K562 (cell line): ENCODE results near the gene SGMS1. TPM values are rescaled to one million over a fixed set of nuclear protein-coding genes. Genes with fewer than 3 reads are reported as not detected.
"Not testable (repeated sequence)": the region's sequence is repeated elsewhere in the genome, so short reads cannot be mapped to it uniquely, and the experiment has no call there.

Source experiments
- ARID1B ChIP-seq: fragments of 450-650 bp; IDR thresholded peaks from 2 replicates; pipeline ENCODE4 v1.6.1; 2016; ENCODE audit warnings: antibody characterized with exemption, mild to moderate bottlenecking, inconsistent platforms
- ATF1 ChIP-seq, 2 experiments: fragments of 450-650 bp in 1 of 2; IDR thresholded peaks; 2 replicates each; pipeline ENCODE4 v1.6.1; 2016; ENCODE audit warnings: missing compliant biosample characterization in 1 of 2, missing genetic modification characterization in 1 of 2
- CTBP1 ChIP-seq: fragments of 450-650 bp; IDR thresholded peaks from 2 replicates; pipeline ENCODE4 v1.6.1; 2016; ENCODE audit warnings: borderline replicate concordance
- GATAD2B ChIP-seq: fragments of 450-650 bp; IDR thresholded peaks from 2 replicates; pipeline ENCODE4 v1.6.1; 2017; ENCODE audit warnings: mild to moderate bottlenecking, borderline replicate concordance
- HDAC1 ChIP-seq, 2 experiments: fragments of 450-650 bp; IDR thresholded peaks; 2 replicates each; pipeline ENCODE4 v1.6.1; 2016 to 2017; ENCODE audit warnings: inconsistent platforms in 1 of 2, mild to moderate bottlenecking in 1 of 2, moderate library complexity in 1 of 2
- ILK ChIP-seq: fragments of 450-650 bp; IDR thresholded peaks from 2 replicates; pipeline ENCODE4 v1.6.1; 2016; ENCODE audit warnings: missing genetic modification characterization, low read depth, mild to moderate bottlenecking, missing compliant biosample characterization, moderate library complexity, borderline replicate concordance
- KLF6 ChIP-seq: fragments of 250-450 bp; sonication (Bioruptor Pico); IDR thresholded peaks from 2 replicates; pipeline ENCODE4 v1.4.0; 2020; ENCODE audit warnings: mild to moderate bottlenecking, moderate library complexity, borderline replicate concordance
- MAFG ChIP-seq: fragments of 450-650 bp; conservative IDR thresholded peaks from 2 replicates; pipeline ENCODE4 v1.6.1; 2016; ENCODE audit warnings: missing genetic modification characterization, missing compliant biosample characterization
- NCOA1 ChIP-seq: fragments of 450-650 bp; IDR thresholded peaks from 2 replicates; pipeline ENCODE4 v1.6.1; 2016; ENCODE audit warnings: low read depth
- NFE2 ChIP-seq: IDR thresholded peaks from 2 replicates; pipeline ENCODE4 v1.6.1; 2014; ENCODE audit warnings: antibody characterized with exemption, low read depth
- PHF21A ChIP-seq: fragments of 450-650 bp; IDR thresholded peaks from 2 replicates; pipeline ENCODE4 v1.6.1; 2017; ENCODE audit warnings: low read depth, borderline replicate concordance
- POLR2G ChIP-seq: fragments of 200-400 bp; formaldehyde crosslinking; IDR thresholded peaks from 2 replicates; pipeline ENCODE4 v1.6.1; 2017; ENCODE audit warnings: low read depth, mild to moderate bottlenecking, antibody characterized with exemption, low read length, moderate library complexity
- RBM22 ChIP-seq: fragments of 200-400 bp; formaldehyde crosslinking; IDR thresholded peaks from 2 replicates; pipeline ENCODE4 v1.6.1; 2018; ENCODE audit warnings: low read length, low read depth; ENCODE audit not compliant: poor library complexity, severe bottlenecking
- SMARCA4 ChIP-seq: fragments of 450-650 bp; IDR thresholded peaks from 2 replicates; pipeline ENCODE4 v1.6.1; 2016
- TOE1 ChIP-seq, 2 experiments: fragments of 450-650 bp in 1 of 2; sonication (generic) in 1 of 2; formaldehyde crosslinking in 1 of 2; IDR thresholded peaks; 2 replicates each; pipeline versions ENCODE4 v1.7.1 to v1.8.0; 2016 to 2022; ENCODE audit warnings: borderline replicate concordance in 2 of 2, mild to moderate bottlenecking in 2 of 2, antibody characterized with exemption in 1 of 2, inconsistent platforms in 1 of 2, low read depth in 1 of 2, missing genetic modification reagents in 1 of 2, moderate library complexity in 1 of 2
- ZNF311 ChIP-seq: fragments of 250-450 bp; sonication (Bioruptor Pico); IDR thresholded peaks from 2 replicates; pipeline ENCODE4 v1.4.0; 2020; ENCODE audit warnings: mild to moderate bottlenecking, moderate library complexity
- polyA plus RNA-seq, 8 experiments: library from polyadenylated mRNA; depleted of rRNA in 4 of 8; stranded (reverse) in 5 of 8; unstranded in 3 of 8; fragments of >200 nt; fragmentation: Nextera tagmentation in 2 of 8; fragmentation: Illumina TruSeq in 1 of 8; extraction: Ambion mirVana in 2 of 8; extraction: Trizol in 1 of 8; gene quantifications; 2 replicates each; pipeline versions ENCODE4 v1.2.1 to v1.2.3, GENCODE V29; 2011 to 2014; ENCODE audit warnings: inconsistent platforms in 1 of 8, missing spikeins in 1 of 8
- total RNA-seq, 7 experiments: library from RNA; depleted of rRNA in 6 of 7; stranded (reverse); fragments of >200 nt in 6 of 7; fragmentation: Illumina TruSeq in 2 of 7; extraction: Trizol in 2 of 7; gene quantifications; 2 replicates each; pipeline versions ENCODE4 v1.2.1 to v1.2.3, GENCODE V29; 2011 to 2021; ENCODE audit warnings: low replicate concordance in 1 of 7
- TF ChIP-seq, protein P1 (sequence below): sonication (generic); formaldehyde crosslinking; IDR thresholded peaks from 2 replicates; pipeline ENCODE4 v1.8.1; 2023; ENCODE audit warnings: mild to moderate bottlenecking, missing genetic modification reagents
- TF ChIP-seq, protein P2 (sequence below), 2 experiments: fragments of 450-650 bp; conservative IDR thresholded peaks; 2 replicates each; pipeline ENCODE4 v1.6.1; 2017; ENCODE audit warnings: mild to moderate bottlenecking in 2 of 2, moderate library complexity in 2 of 2
- TF ChIP-seq, protein P3 (sequence below): fragments of 250-450 bp; sonication (Bioruptor Pico); IDR thresholded peaks from 2 replicates; pipeline ENCODE4 v1.4.0; 2020; ENCODE audit warnings: mild to moderate bottlenecking, moderate library complexity

The SGMS1 gene
- total and polyA plus RNA-seq, 9 of the 15 experiments (the other 6 are each of a cell fraction or from before 2014, with no cell fraction given): 22.6 to 232 (median 82.2) TPM

DNA sequence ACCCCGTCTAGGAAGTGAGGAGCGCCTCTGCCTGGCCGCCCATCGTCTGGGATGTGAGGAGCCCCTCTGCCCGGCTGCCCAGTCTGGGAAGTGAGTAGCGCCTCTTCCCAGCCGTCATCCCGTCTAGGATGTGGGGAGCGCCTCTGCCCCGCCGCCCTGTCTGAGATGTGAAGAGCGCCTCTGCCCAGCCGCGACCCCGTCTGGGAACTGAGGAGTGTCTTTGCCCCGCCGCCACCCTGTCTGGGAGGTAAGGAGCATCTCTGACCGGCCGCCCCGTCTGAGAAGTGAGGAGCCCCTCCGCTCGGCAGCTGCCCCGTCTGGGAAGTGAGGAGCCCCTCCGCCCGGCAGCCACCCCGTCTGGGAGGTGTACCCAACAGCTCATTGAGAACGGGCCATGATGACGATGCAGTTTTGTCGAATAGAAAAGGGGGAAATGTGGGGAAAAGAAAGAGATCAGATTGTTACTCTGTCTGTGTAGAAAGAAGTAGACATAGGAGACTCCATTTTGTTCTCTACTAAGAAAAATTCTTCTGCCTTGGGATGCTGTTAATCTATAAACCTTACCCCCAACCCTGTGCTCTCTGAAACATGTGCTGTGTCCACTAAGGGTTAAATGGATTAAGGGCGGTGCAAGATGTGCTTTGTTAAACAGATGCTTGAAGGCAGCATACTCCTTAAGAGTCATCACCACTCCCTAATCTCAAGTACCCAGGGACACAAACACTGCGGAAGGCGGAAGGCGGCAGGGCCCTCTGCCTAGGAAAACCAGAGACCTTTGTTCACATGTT is 267.9 kb downstream of the SGMS1 start (continued):
- not testable (repeated sequence) for TF ChIP-seq ATF1 (CRISPR knock-in tag; IDR thresholded peaks at IDR 0.05); TOE1 (CRISPR knock-in tag; IDR thresholded peaks at IDR 0.05; ENCODE audit: borderline replicate concordance, low read depth)
- TF ChIP-seq ATF1 (tag; IDR thresholded peaks at IDR 0.05) (peak; percentile 54; the same call in 1 of the 2 replicates), MAFG (peak; percentile 94), PHF21A (peak; percentile 36; the same call in 1 of the 2 replicates), SMARCA4 (peak; percentile 79), HDAC1 (IDR thresholded peaks at IDR 0.05) (peak in 1 of 2 experiments; percentile 62; a peak in 1 of 4 replicates), TOE1 (IDR thresholded peaks at IDR 0.05; ENCODE audit: borderline replicate concordance) (peak; percentile 58; the same call in 1 of the 2 replicates), NFE2 (peak; percentile 54; the same call in 1 of the 2 replicates), ZNF311 (CRISPR knock-in tag) (peak; percentile 91), KLF6 (CRISPR knock-in tag) (peak; percentile 76; the same call in 1 of the 2 replicates), RBM22 (peak; percentile 53), POLR2G (peak; percentile 51), CTBP1 (peak; percentile 64; the same call in 1 of the 2 replicates), ARID1B (peak; percentile 90), NCOA1 (peak; percentile 48; the same call in 1 of the 2 replicates), GATAD2B (peak; percentile 87), ILK (0 out of 2 replicates have a peak, but pooled peaks have one; percentile 36)
- TF ChIP-seq, protein P1, sequence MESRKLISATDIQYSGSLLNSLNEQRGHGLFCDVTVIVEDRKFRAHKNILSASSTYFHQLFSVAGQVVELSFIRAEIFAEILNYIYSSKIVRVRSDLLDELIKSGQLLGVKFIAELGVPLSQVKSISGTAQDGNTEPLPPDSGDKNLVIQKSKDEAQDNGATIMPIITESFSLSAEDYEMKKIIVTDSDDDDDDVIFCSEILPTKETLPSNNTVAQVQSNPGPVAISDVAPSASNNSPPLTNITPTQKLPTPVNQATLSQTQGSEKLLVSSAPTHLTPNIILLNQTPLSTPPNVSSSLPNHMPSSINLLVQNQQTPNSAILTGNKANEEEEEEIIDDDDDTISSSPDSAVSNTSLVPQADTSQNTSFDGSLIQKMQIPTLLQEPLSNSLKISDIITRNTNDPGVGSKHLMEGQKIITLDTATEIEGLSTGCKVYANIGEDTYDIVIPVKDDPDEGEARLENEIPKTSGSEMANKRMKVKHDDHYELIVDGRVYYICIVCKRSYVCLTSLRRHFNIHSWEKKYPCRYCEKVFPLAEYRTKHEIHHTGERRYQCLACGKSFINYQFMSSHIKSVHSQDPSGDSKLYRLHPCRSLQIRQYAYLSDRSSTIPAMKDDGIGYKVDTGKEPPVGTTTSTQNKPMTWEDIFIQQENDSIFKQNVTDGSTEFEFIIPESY (CRISPR knock-in tag): peak; percentile 98
- TF ChIP-seq, protein P2, sequence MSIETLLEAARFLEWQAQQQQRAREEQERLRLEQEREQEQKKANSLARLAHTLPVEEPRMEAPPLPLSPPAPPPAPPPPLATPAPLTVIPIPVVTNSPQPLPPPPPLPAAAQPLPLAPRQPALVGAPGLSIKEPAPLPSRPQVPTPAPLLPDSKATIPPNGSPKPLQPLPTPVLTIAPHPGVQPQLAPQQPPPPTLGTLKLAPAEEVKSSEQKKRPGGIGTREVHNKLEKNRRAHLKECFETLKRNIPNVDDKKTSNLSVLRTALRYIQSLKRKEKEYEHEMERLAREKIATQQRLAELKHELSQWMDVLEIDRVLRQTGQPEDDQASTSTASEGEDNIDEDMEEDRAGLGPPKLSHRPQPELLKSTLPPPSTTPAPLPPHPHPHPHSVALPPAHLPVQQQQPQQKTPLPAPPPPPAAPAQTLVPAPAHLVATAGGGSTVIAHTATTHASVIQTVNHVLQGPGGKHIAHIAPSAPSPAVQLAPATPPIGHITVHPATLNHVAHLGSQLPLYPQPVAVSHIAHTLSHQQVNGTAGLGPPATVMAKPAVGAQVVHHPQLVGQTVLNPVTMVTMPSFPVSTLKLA (conservative IDR thresholded peaks at IDR 0.05): peak; percentile 39 to 73; a peak in 3 of 4 replicates
- TF ChIP-seq, protein P3, sequence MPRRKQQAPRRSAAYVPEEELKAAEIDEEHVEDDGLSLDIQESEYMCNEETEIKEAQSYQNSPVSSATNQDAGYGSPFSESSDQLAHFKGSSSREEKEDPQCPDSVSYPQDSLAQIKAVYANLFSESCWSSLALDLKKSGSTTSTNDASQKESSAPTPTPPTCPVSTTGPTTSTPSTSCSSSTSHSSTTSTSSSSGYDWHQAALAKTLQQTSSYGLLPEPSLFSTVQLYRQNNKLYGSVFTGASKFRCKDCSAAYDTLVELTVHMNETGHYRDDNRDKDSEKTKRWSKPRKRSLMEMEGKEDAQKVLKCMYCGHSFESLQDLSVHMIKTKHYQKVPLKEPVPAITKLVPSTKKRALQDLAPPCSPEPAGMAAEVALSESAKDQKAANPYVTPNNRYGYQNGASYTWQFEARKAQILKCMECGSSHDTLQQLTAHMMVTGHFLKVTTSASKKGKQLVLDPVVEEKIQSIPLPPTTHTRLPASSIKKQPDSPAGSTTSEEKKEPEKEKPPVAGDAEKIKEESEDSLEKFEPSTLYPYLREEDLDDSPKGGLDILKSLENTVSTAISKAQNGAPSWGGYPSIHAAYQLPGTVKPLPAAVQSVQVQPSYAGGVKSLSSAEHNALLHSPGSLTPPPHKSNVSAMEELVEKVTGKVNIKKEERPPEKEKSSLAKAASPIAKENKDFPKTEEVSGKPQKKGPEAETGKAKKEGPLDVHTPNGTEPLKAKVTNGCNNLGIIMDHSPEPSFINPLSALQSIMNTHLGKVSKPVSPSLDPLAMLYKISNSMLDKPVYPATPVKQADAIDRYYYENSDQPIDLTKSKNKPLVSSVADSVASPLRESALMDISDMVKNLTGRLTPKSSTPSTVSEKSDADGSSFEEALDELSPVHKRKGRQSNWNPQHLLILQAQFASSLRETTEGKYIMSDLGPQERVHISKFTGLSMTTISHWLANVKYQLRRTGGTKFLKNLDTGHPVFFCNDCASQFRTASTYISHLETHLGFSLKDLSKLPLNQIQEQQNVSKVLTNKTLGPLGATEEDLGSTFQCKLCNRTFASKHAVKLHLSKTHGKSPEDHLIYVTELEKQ (CRISPR knock-in tag): peak; percentile 15; the same call in 1 of the 2 replicates
